GM12878 (cell line): ENCODE measurements around the gene NGF. TPM values are rescaled to one million over a fixed set of nuclear protein-coding genes. Genes with fewer than 3 reads are reported as not detected.

ENCODE experiments used
- ATAC-seq: fragments of 200-7000 bp; cut with Tn5 transposase; 3 replicates; pipeline ENCODE4 v1.9.1; 2020; ENCODE audit warnings: mild to moderate bottlenecking, moderate library complexity
- BruUV-seq: library from RNA; stranded (reverse); fragments of 400-500 nt; replicated peaks from 2 replicates; lab custom pipeline; 2021; lab: Mats Ljungman, UMichigan
- CTCF ChIA-PET: fragments of 300-600 bp; sonication (Branson Sonifier 250); formaldehyde crosslinking; extraction: SDS; loops from one replicate; lab custom pipeline; 2021; ENCODE audit warnings: inconsistent platforms; lab: Yijun Ruan, JAX
- POLR2A ChIA-PET: fragments of 350-600 bp; formaldehyde crosslinking; extraction: SDS; loops from one replicate; lab custom pipeline; 2021; ENCODE audit warnings: inconsistent platforms; lab: Charles Lee
- RAD21 ChIA-PET: fragments of 300-600 bp; sonication (Branson Sonifier 250); formaldehyde crosslinking; loops from one replicate; lab custom pipeline; 2023; ENCODE audit warnings: antibody characterized with exemption; ENCODE audit not compliant: unreplicated experiment; lab: Charles Lee
- SMC1A ChIA-PET: fragments of 300-600 bp; sonication (Branson Sonifier 250); formaldehyde crosslinking; loops from one replicate; lab custom pipeline; 2023; ENCODE audit not compliant: unreplicated experiment, uncharacterized antibody; lab: Charles Lee
- DNase-seq: peaks from one replicate; pipeline ENCODE4 v3.0.0-alpha.2; 2011; ENCODE audit warnings: low read depth, low spot score
- FAIRE-seq: peaks from 3 replicates; lab custom pipeline; 2011; peaks lifted over from hg19 to GRCh38; lab: Jason Lieb, UNC
- H2AFZ ChIP-seq: 2 replicates; pipeline ENCODE4 v1.6.0; 2011; ENCODE audit warnings: low read depth, low read length, control low read depth; ENCODE audit not compliant: control insufficient read depth
- H3K27ac ChIP-seq: 2 replicates; pipeline ENCODE4 v1.5.1; 2011; ENCODE audit warnings: control low read depth; ENCODE audit not compliant: control insufficient read depth, insufficient read depth
- H3K27me3 ChIP-seq, 2 experiments: replicated peaks in 1 of 2; 2 replicates each; pipeline versions ENCODE4 v1.6.0 to v1.6.1; 2011; ENCODE audit warnings: low read length in 1 of 2; ENCODE audit not compliant: control insufficient read depth in 2 of 2, insufficient read depth in 2 of 2
- H3K36me3 ChIP-seq, 2 experiments: 2 replicates each; pipeline ENCODE4 v1.5.1; 2011; ENCODE audit warnings: low read length in 1 of 2; ENCODE audit not compliant: control insufficient read depth in 2 of 2, insufficient read depth in 2 of 2
- H3K4me1 ChIP-seq: 2 replicates; pipeline ENCODE4 v1.6.1; 2011; ENCODE audit warnings: mild to moderate bottlenecking, low read length, moderate library complexity, mixed read lengths; ENCODE audit not compliant: control insufficient read depth, insufficient read depth
- H3K4me2 ChIP-seq: 2 replicates; pipeline ENCODE4 v1.6.0; 2011; ENCODE audit warnings: control low read depth; ENCODE audit not compliant: control insufficient read depth, insufficient read depth
- H3K4me3 ChIP-seq: fragments of 200-600 bp; sonication (generic); 2 replicates; pipeline ENCODE4 v1.5.1; 2016
- H3K79me2 ChIP-seq: 2 replicates; pipeline ENCODE4 v1.6.0; 2011; ENCODE audit warnings: low read length; ENCODE audit not compliant: control insufficient read depth, insufficient read depth
- H3K9ac ChIP-seq: 2 replicates; pipeline ENCODE4 v1.8.0; 2011; ENCODE audit warnings: low read length, control low read depth, mixed read lengths; ENCODE audit not compliant: control insufficient read depth, insufficient read depth
- H3K9me3 ChIP-seq: replicated peaks from 3 replicates; pipeline ENCODE4 v1.5.1; 2011; ENCODE audit warnings: mild to moderate bottlenecking, low read length; ENCODE audit not compliant: control insufficient read depth, insufficient read depth
- H4K20me1 ChIP-seq: 2 replicates; pipeline ENCODE4 v1.6.0; 2011; ENCODE audit not compliant: control insufficient read depth, insufficient read depth
- BACH1 ChIP-seq: fragments of 450-650 bp; IDR thresholded peaks from 2 replicates; pipeline ENCODE4 v1.6.1; 2017; ENCODE audit warnings: mild to moderate bottlenecking, borderline replicate concordance
- GABPA ChIP-seq: IDR thresholded peaks from 2 replicates; pipeline ENCODE4 v1.6.1; 2014; ENCODE audit warnings: antibody characterized with exemption, low read depth, mild to moderate bottlenecking, inconsistent platforms
- KLF5 ChIP-seq: fragments of 450-650 bp; IDR thresholded peaks from 2 replicates; pipeline ENCODE4 v1.6.1; 2014; ENCODE audit warnings: mild to moderate bottlenecking; ENCODE audit not compliant: partially characterized antibody
- POLR2AphosphoS5 ChIP-seq: IDR thresholded peaks from 2 replicates; pipeline ENCODE4 v1.6.1; 2011; ENCODE audit warnings: mild to moderate bottlenecking, low read length, inconsistent platforms
- RELA ChIP-seq: fragments of 450-650 bp; IDR thresholded peaks from 2 replicates; pipeline ENCODE4 v1.8.0; 2014; ENCODE audit warnings: borderline replicate concordance; ENCODE audit not compliant: partially characterized antibody
- RUNX3 ChIP-seq: IDR thresholded peaks from 2 replicates; pipeline ENCODE4 v1.6.1; 2012; ENCODE audit warnings: low read length, inconsistent platforms
- TARDBP ChIP-seq: IDR thresholded peaks from 2 replicates; pipeline ENCODE4 v1.6.1; 2016; ENCODE audit warnings: borderline replicate concordance
- ZNF207 ChIP-seq: fragments of 450-650 bp; IDR thresholded peaks from 2 replicates; pipeline ENCODE4 v1.6.1; 2014; ENCODE audit warnings: antibody characterized with exemption, mild to moderate bottlenecking, borderline replicate concordance
- WGBS: methylation state at CpG from one replicate; pipeline ENCODE4 v1.1.6; 2016; ENCODE audit warnings: low lambda C conversion rate; ENCODE audit not compliant: insufficient replicate concordance, insufficient coverage; ENCODE audit errors: missing lambda C conversion rate; 5-methylcytosine and 5-hydroxymethylcytosine counted together
- in situ Hi-C: fragments of 300-500 bp; cut with MboI; formaldehyde crosslinking; loops from 9 replicates; pipeline ENCODE4 v1.14.3; 2018; ENCODE audit warnings: mixed read lengths
- intact Hi-C: fragments of 100-400 bp; cut with micrococcal nuclease; formaldehyde crosslinking; loops from one replicate; pipeline ENCODE4 v1.14.2; 2022; ENCODE audit not compliant: unreplicated experiment
- polyA plus RNA-seq, 11 experiments: library from polyadenylated mRNA; depleted of rRNA in 4 of 11; unstranded in 6 of 11; stranded (reverse) in 5 of 11; fragments of >200 nt; fragmentation: Nextera tagmentation in 4 of 11; fragmentation: Illumina TruSeq in 1 of 11; extraction: Ambion mirVana in 4 of 11; extraction: Trizol in 1 of 11; gene quantifications; 1 replicate in 1 of 11; 2 replicates in 10 of 11; pipeline versions ENCODE4 v1.2.1 to v1.2.3, GENCODE V29; 2011 to 2016; ENCODE audit warnings: inconsistent platforms in 2 of 11, missing spikeins in 2 of 11, low read depth in 1 of 11
- total RNA-seq, 4 experiments: library from RNA; depleted of rRNA in 3 of 4; stranded (reverse); fragments of >200 nt in 3 of 4; fragmentation: Illumina TruSeq in 1 of 4; extraction: Trizol in 1 of 4; gene quantifications; 2 replicates each; pipeline versions ENCODE4 v1.2.1 to v1.2.3, GENCODE V29; 2013 to 2021
- TF ChIP-seq, protein P1 (sequence below): fragments of 450-650 bp; IDR thresholded peaks from 2 replicates; pipeline ENCODE4 v1.6.1; 2016; ENCODE audit warnings: mild to moderate bottlenecking, moderate library complexity, borderline replicate concordance
- TF ChIP-seq, protein P2 (sequence below): fragments of 450-650 bp; formaldehyde crosslinking; IDR thresholded peaks from 2 replicates; pipeline ENCODE4 v1.4.0; 2020; ENCODE audit warnings: mild to moderate bottlenecking, moderate library complexity
- TF ChIP-seq, protein P3 (sequence below): IDR thresholded peaks from 2 replicates; pipeline ENCODE4 v1.6.1; 2012; ENCODE audit warnings: low read depth, low read length, improper control_type of control experiment

NGF gene
- total and polyA plus RNA-seq, 10 of the 15 experiments (the other 5 are each of a cell fraction or from before 2014, with no cell fraction given): not detected

DNA sequence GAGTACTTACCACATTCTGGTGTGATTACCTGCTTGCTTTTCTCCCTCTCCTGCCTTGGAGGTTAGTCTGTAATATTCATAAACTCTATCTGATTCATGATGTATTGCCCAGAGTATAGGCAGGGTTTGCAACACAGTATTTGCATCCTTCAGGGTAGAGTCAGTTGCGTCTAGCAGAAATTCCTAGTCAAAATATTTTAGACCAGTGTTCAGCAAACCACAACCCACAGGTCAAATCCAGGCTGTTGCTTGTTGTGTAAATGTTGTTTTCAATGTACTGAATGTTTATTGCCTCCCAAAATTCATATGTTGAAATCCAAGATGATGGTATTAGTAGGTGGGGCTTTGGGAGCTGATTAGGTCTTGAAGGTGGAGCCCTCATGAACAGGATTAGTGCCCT is 82.9 kb downstream of the NGF start (continued):
- TF ChIP-seq, protein P1, sequence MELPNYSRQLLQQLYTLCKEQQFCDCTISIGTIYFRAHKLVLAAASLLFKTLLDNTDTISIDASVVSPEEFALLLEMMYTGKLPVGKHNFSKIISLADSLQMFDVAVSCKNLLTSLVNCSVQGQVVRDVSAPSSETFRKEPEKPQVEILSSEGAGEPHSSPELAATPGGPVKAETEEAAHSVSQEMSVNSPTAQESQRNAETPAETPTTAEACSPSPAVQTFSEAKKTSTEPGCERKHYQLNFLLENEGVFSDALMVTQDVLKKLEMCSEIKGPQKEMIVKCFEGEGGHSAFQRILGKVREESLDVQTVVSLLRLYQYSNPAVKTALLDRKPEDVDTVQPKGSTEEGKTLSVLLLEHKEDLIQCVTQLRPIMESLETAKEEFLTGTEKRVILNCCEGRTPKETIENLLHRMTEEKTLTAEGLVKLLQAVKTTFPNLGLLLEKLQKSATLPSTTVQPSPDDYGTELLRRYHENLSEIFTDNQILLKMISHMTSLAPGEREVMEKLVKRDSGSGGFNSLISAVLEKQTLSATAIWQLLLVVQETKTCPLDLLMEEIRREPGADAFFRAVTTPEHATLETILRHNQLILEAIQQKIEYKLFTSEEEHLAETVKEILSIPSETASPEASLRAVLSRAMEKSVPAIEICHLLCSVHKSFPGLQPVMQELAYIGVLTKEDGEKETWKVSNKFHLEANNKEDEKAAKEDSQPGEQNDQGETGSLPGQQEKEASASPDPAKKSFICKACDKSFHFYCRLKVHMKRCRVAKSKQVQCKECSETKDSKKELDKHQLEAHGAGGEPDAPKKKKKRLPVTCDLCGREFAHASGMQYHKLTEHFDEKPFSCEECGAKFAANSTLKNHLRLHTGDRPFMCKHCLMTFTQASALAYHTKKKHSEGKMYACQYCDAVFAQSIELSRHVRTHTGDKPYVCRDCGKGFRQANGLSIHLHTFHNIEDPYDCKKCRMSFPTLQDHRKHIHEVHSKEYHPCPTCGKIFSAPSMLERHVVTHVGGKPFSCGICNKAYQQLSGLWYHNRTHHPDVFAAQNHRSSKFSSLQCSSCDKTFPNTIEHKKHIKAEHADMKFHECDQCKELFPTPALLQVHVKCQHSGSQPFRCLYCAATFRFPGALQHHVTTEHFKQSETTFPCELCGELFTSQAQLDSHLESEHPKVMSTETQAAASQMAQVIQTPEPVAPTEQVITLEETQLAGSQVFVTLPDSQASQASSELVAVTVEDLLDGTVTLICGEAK: no peak

GRCh38 chr1:115252585-115252984 is 85.5 kb downstream of the NGF start:
- BruUV-seq: no TSS peak
- TF ChIP-seq KLF5 (no peak), POLR2AphosphoS5 (no peak), ZNF207 (no peak), TARDBP (no peak), GABPA (no peak), BACH1 (no peak), RELA (no peak), RUNX3 (no peak)
- TF ChIP-seq, protein P2, sequence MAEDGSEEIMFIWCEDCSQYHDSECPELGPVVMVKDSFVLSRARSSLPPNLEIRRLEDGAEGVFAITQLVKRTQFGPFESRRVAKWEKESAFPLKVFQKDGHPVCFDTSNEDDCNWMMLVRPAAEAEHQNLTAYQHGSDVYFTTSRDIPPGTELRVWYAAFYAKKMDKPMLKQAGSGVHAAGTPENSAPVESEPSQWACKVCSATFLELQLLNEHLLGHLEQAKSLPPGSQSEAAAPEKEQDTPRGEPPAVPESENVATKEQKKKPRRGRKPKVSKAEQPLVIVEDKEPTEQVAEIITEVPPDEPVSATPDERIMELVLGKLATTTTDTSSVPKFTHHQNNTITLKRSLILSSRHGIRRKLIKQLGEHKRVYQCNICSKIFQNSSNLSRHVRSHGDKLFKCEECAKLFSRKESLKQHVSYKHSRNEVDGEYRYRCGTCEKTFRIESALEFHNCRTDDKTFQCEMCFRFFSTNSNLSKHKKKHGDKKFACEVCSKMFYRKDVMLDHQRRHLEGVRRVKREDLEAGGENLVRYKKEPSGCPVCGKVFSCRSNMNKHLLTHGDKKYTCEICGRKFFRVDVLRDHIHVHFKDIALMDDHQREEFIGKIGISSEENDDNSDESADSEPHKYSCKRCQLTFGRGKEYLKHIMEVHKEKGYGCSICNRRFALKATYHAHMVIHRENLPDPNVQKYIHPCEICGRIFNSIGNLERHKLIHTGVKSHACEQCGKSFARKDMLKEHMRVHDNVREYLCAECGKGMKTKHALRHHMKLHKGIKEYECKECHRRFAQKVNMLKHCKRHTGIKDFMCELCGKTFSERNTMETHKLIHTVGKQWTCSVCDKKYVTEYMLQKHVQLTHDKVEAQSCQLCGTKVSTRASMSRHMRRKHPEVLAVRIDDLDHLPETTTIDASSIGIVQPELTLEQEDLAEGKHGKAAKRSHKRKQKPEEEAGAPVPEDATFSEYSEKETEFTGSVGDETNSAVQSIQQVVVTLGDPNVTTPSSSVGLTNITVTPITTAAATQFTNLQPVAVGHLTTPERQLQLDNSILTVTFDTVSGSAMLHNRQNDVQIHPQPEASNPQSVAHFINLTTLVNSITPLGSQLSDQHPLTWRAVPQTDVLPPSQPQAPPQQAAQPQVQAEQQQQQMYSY: no peak
- TF ChIP-seq, protein P3, sequence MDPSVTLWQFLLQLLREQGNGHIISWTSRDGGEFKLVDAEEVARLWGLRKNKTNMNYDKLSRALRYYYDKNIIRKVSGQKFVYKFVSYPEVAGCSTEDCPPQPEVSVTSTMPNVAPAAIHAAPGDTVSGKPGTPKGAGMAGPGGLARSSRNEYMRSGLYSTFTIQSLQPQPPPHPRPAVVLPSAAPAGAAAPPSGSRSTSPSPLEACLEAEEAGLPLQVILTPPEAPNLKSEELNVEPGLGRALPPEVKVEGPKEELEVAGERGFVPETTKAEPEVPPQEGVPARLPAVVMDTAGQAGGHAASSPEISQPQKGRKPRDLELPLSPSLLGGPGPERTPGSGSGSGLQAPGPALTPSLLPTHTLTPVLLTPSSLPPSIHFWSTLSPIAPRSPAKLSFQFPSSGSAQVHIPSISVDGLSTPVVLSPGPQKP: no peak

More at GRCh38 chr1:115252585-115252984, 85.5 kb downstream of the NGF start:
- ChIA-PET CTCF (no interaction called here), RAD21 (no interaction called here), SMC1A (interaction anchor here (1.1 kb wide), 1 partner anchor 103 kb away, joined by 3 read pairs; no protein-coding TSS in a partner anchor), POLR2A (no interaction called here)
- 40% methylated on average over 3 of the region's 3 CpGs for WGBS
- no peaks in the 10 kb centered on the region for H3K79me2 ChIP-seq
- DNase-seq: no peak
- FAIRE-seq: no peak
- no peak overlapping the region for H3K9ac ChIP-seq
- no peaks in the 10 kb centered on the region for H3K36me3 ChIP-seq
- H3K27me3 ChIP-seq: no peaks in the 10 kb centered on the region
- H3K4me3 ChIP-seq: no peak overlapping the region
- H3K4me2 ChIP-seq: no peak overlapping the region
- H3K27ac ChIP-seq: no peak overlapping the region
- in situ Hi-C loops: no loop called here
- intact Hi-C loops: no loop called here
- no peaks in the 10 kb centered on the region for H4K20me1 ChIP-seq
- no peak for ATAC-seq
- no peaks in the 10 kb centered on the region for H3K4me1 ChIP-seq
- H3K9me3 ChIP-seq: no peaks in the 10 kb centered on the region
- no peak overlapping the region for H2AFZ ChIP-seq
